22Rv1 (cell line): ENCODE data around the gene RTTN.

Experiments
- H3K27ac ChIP-seq: fragments of 450-650 bp; 2 replicates; pipeline ENCODE4 v1.5.1; 2017
- CTCF ChIP-seq: fragments of 450-650 bp; IDR thresholded peaks from 2 replicates; pipeline ENCODE4 v1.5.1; 2017; ENCODE audit warnings: mild to moderate bottlenecking
- ZFX ChIP-seq: fragments of 450-650 bp; IDR thresholded peaks from 2 replicates; pipeline ENCODE4 v1.6.1; 2017; ENCODE audit warnings: antibody characterized with exemption, borderline replicate concordance

RTTN gene

GRCh38 chr18:69974365-69974764 is 231.1 kb downstream of the RTTN start:
- H3K27ac ChIP-seq = no peak overlapping the region

GRCh38 chr18:69969491-69969890 is 236.0 kb downstream of the RTTN start:
- TF ChIP-seq CTCF = no peak
- no peak for TF ChIP-seq ZFX
- H3K27ac ChIP-seq = no peak overlapping the region

More at GRCh38 chr18:69974365-69974764, 231.1 kb downstream of the RTTN start:
- no peak for TF ChIP-seq CTCF
- no peak for TF ChIP-seq ZFX

- H3K27ac ChIP-seq = no peak overlapping the region
- TF ChIP-seq ZFX (no peak), CTCF (no peak)
Measured at GRCh38 chr18:69968039-69968438, 237.4 kb downstream of the RTTN start.

GRCh38 chr18:69963196-69963595 is 242.3 kb downstream of the RTTN start:
- TF ChIP-seq ZFX = no peak
- no peak for TF ChIP-seq CTCF
- H3K27ac ChIP-seq = no peak overlapping the region

GRCh38 chr18:69961718-69962117 is 243.8 kb downstream of the RTTN start:
- TF ChIP-seq ZFX = no peak
- no peak for TF ChIP-seq CTCF
- H3K27ac ChIP-seq = no peak overlapping the region

- no peak for TF ChIP-seq ZFX
- TF ChIP-seq CTCF = no peak
- H3K27ac ChIP-seq = no peak overlapping the region
Measured at GRCh38 chr18:69958422-69958821, 247.1 kb downstream of the RTTN start.

GRCh38 chr18:69957747-69958146 is 247.7 kb downstream of the RTTN start:
- no peak for TF ChIP-seq CTCF
- TF ChIP-seq ZFX = no peak
- no peak overlapping the region for H3K27ac ChIP-seq
